ENCODE measurements around the gene IDH3G. TPM values are rescaled to one million over a fixed set of nuclear protein-coding genes. Genes with fewer than 3 reads are reported as not detected.

IDH3G gene
- total and polyA plus RNA-seq, 5 donors from 2014 or later, result 64.4 to 127 (median 100) TPM

GRCh38 chrX:153812220-153812619 is 18.0 kb upstream of the IDH3G start:
- DNase-seq, result no peak
- H3K4me3 Mint-ChIP-seq, result no peak overlapping the region
- H3K27me3 ChIP-seq (ENCODE audit: control insufficient read depth, insufficient read depth, low read length), result no peaks in the 10 kb centered on the region
- ATAC-seq (ENCODE audit: low read depth in 2 of 2), result no peak
- peaks cover 25% of the 10 kb centered on the region for H3K27me3 Mint-ChIP-seq
- peaks cover 0 to 1% (median 0%) of the 10 kb centered on the region in 7 donors for H3K9me3 Mint-ChIP-seq
- no peak overlapping the region for H3K27ac Mint-ChIP-seq
- H3K4me1 ChIP-seq (ENCODE audit: control insufficient read depth, insufficient read depth, low read length, poor library complexity, severe bottlenecking), result no peaks in the 10 kb centered on the region
- no peaks in the 10 kb centered on the region for H3K9me3 ChIP-seq (ENCODE audit: control insufficient read depth in 2 of 2, low read length in 2 of 2)
- no peaks in the 10 kb centered on the region for H3K36me3 Mint-ChIP-seq
- no peak overlapping the region for H3K4me3 ChIP-seq (ENCODE audit: low read depth, low read length)
- H3K36me3 ChIP-seq (ENCODE audit: control insufficient read depth, insufficient read depth, low read length), result no peaks in the 10 kb centered on the region
- H3K4me1 Mint-ChIP-seq, result peaks cover 0 to 9% (median 3%) of the 10 kb centered on the region in 4 donors
- no peak overlapping the region for H3K27ac ChIP-seq (ENCODE audit: insufficient read depth, low read length, poor library complexity, severe bottlenecking)

- H3K36me3 Mint-ChIP-seq, result no peaks in the 10 kb centered on the region
- no peaks in the 10 kb centered on the region for H3K36me3 ChIP-seq (ENCODE audit: control insufficient read depth, insufficient read depth, low read length)
- DNase-seq, result no peak
- no peak overlapping the region for H3K27ac Mint-ChIP-seq
- no peaks in the 10 kb centered on the region for H3K4me1 ChIP-seq (ENCODE audit: control insufficient read depth, insufficient read depth, low read length, poor library complexity, severe bottlenecking)
- no peak overlapping the region for H3K4me3 Mint-ChIP-seq
- H3K9me3 ChIP-seq (ENCODE audit: control insufficient read depth in 2 of 2, low read length in 2 of 2), result no peaks in the 10 kb centered on the region
- no peaks in the 10 kb centered on the region for H3K4me1 Mint-ChIP-seq
- no peaks in the 10 kb centered on the region for H3K27me3 ChIP-seq (ENCODE audit: control insufficient read depth, insufficient read depth, low read length)
- no peak overlapping the region for H3K27ac ChIP-seq (ENCODE audit: insufficient read depth, low read length, poor library complexity, severe bottlenecking)
- H3K4me3 ChIP-seq (ENCODE audit: low read depth, low read length), result no peak overlapping the region
- ATAC-seq (ENCODE audit: low read depth in 2 of 2), result no peak
- peaks cover 7% of the 10 kb centered on the region for H3K27me3 Mint-ChIP-seq
- peaks cover 0 to 2% (median 0%) of the 10 kb centered on the region in 7 donors for H3K9me3 Mint-ChIP-seq
Measured at GRCh38 chrX:153807976-153808375, 13.8 kb upstream of the IDH3G start.

GRCh38 chrX:153806999-153807575 is 12.9 kb upstream of the IDH3G start:
- Histone ChIP-seq H3K4me1 (ENCODE audit: control insufficient read depth, insufficient read depth, low read length, poor library complexity, severe bottlenecking) (no peaks in the 10 kb centered on the region), H3K36me3 (ENCODE audit: control insufficient read depth, insufficient read depth, low read length) (no peaks in the 10 kb centered on the region), H3K9me3 (ENCODE audit: control insufficient read depth in 2 of 2, low read length in 2 of 2) (no peaks in the 10 kb centered on the region), H3K4me3 (ENCODE audit: low read depth, low read length) (no peak overlapping the region), H3K27me3 (ENCODE audit: control insufficient read depth, insufficient read depth, low read length) (no peaks in the 10 kb centered on the region), H3K27ac (ENCODE audit: insufficient read depth, low read length, poor library complexity, severe bottlenecking) (no peak overlapping the region)
- Mint-ChIP-seq H3K27me3 (peaks cover 5% of the 10 kb centered on the region), H3K27ac (no peak overlapping the region), H3K4me3 (no peak overlapping the region), H3K9me3 (peaks cover 0 to 2% (median 0%) of the 10 kb centered on the region in 7 donors), H3K4me1 (no peaks in the 10 kb centered on the region), H3K36me3 (no peaks in the 10 kb centered on the region)
- ATAC-seq (ENCODE audit: low read depth in 2 of 2), result no peak
- DNase-seq, result no peak

GRCh38 chrX:153805436-153805835 is 11.3 kb upstream of the IDH3G start:
- H3K9me3 ChIP-seq (ENCODE audit: control insufficient read depth in 2 of 2, low read length in 2 of 2), result no peaks in the 10 kb centered on the region
- no peak for ATAC-seq (ENCODE audit: low read depth in 2 of 2)
- Mint-ChIP-seq H3K9me3 (peaks cover 0 to 2% (median 0%) of the 10 kb centered on the region in 7 donors), H3K27ac (no peak overlapping the region), H3K4me1 (no peaks in the 10 kb centered on the region), H3K36me3 (no peaks in the 10 kb centered on the region), H3K4me3 (no peak overlapping the region), H3K27me3 (no peaks in the 10 kb centered on the region)
- no peak overlapping the region for H3K4me3 ChIP-seq (ENCODE audit: low read depth, low read length)
- no peak for DNase-seq
- no peaks in the 10 kb centered on the region for H3K4me1 ChIP-seq (ENCODE audit: control insufficient read depth, insufficient read depth, low read length, poor library complexity, severe bottlenecking)
- H3K27me3 ChIP-seq (ENCODE audit: control insufficient read depth, insufficient read depth, low read length), result no peaks in the 10 kb centered on the region
- H3K27ac ChIP-seq (ENCODE audit: insufficient read depth, low read length, poor library complexity, severe bottlenecking), result no peak overlapping the region
- H3K36me3 ChIP-seq (ENCODE audit: control insufficient read depth, insufficient read depth, low read length), result no peaks in the 10 kb centered on the region

GRCh38 chrX:153804621-153805020 is 10.4 kb upstream of the IDH3G start:
- DNase-seq (no peak), ATAC-seq (ENCODE audit: low read depth in 2 of 2) (no peak)
- H3K27me3 ChIP-seq (ENCODE audit: control insufficient read depth, insufficient read depth, low read length), result no peaks in the 10 kb centered on the region
- H3K4me1 ChIP-seq (ENCODE audit: control insufficient read depth, insufficient read depth, low read length, poor library complexity, severe bottlenecking), result no peaks in the 10 kb centered on the region
- no peaks in the 10 kb centered on the region for H3K36me3 Mint-ChIP-seq
- no peaks in the 10 kb centered on the region for H3K9me3 ChIP-seq (ENCODE audit: control insufficient read depth in 2 of 2, low read length in 2 of 2)
- H3K27me3 Mint-ChIP-seq, result no peaks in the 10 kb centered on the region
- no peaks in the 10 kb centered on the region for H3K36me3 ChIP-seq (ENCODE audit: control insufficient read depth, insufficient read depth, low read length)
- peaks cover 0 to 2% (median 0%) of the 10 kb centered on the region in 7 donors for H3K9me3 Mint-ChIP-seq
- no peaks in the 10 kb centered on the region for H3K4me1 Mint-ChIP-seq
- no peak overlapping the region for H3K4me3 Mint-ChIP-seq
- H3K27ac Mint-ChIP-seq, result no peak overlapping the region
- H3K27ac ChIP-seq (ENCODE audit: insufficient read depth, low read length, poor library complexity, severe bottlenecking), result no peak overlapping the region
- no peak overlapping the region for H3K4me3 ChIP-seq (ENCODE audit: low read depth, low read length)

- H3K36me3 ChIP-seq (ENCODE audit: control insufficient read depth, insufficient read depth, low read length), result peaks cover under 1% of the 10 kb centered on the region
- H3K4me3 ChIP-seq (ENCODE audit: low read depth, low read length), result no peak overlapping the region
- ATAC-seq (ENCODE audit: low read depth in 2 of 2) (no peak), DNase-seq (no peak)
- Mint-ChIP-seq H3K36me3 (no peaks in the 10 kb centered on the region), H3K27me3 (no peaks in the 10 kb centered on the region), H3K4me3 (no peak overlapping the region), H3K27ac (no peak overlapping the region), H3K9me3 (peaks cover 0 to 2% (median 0%) of the 10 kb centered on the region in 7 donors), H3K4me1 (no peaks in the 10 kb centered on the region)
- no peak overlapping the region for H3K27ac ChIP-seq (ENCODE audit: insufficient read depth, low read length, poor library complexity, severe bottlenecking)
- no peaks in the 10 kb centered on the region for H3K27me3 ChIP-seq (ENCODE audit: control insufficient read depth, insufficient read depth, low read length)
- H3K9me3 ChIP-seq (ENCODE audit: control insufficient read depth in 2 of 2, low read length in 2 of 2), result no peaks in the 10 kb centered on the region
- H3K4me1 ChIP-seq (ENCODE audit: control insufficient read depth, insufficient read depth, low read length, poor library complexity, severe bottlenecking), result no peaks in the 10 kb centered on the region
Measured at GRCh38 chrX:153804100-153804595, 10.0 kb upstream of the IDH3G start.

GRCh38 chrX:153803211-153804099 is 9.3 kb upstream of the IDH3G start:
- no peak for ATAC-seq (ENCODE audit: low read depth in 2 of 2)
- no peaks in the 10 kb centered on the region for H3K4me1 Mint-ChIP-seq
- peaks cover 6% of the 10 kb centered on the region for H3K36me3 ChIP-seq (ENCODE audit: control insufficient read depth, insufficient read depth, low read length)
- no peaks in the 10 kb centered on the region for H3K4me1 ChIP-seq (ENCODE audit: control insufficient read depth, insufficient read depth, low read length, poor library complexity, severe bottlenecking)
- DNase-seq, result no peak
- H3K36me3 Mint-ChIP-seq, result no peaks in the 10 kb centered on the region
- H3K4me3 Mint-ChIP-seq, result no peak overlapping the region
- no peaks in the 10 kb centered on the region for H3K27me3 Mint-ChIP-seq
- H3K4me3 ChIP-seq (ENCODE audit: low read depth, low read length), result no peak overlapping the region
- no peaks in the 10 kb centered on the region for H3K9me3 ChIP-seq (ENCODE audit: control insufficient read depth in 2 of 2, low read length in 2 of 2)
- H3K9me3 Mint-ChIP-seq, result peaks cover 0 to 2% (median 0%) of the 10 kb centered on the region in 7 donors
- no peak overlapping the region for H3K27ac ChIP-seq (ENCODE audit: insufficient read depth, low read length, poor library complexity, severe bottlenecking)
- H3K27ac Mint-ChIP-seq, result no peak overlapping the region
- H3K27me3 ChIP-seq (ENCODE audit: control insufficient read depth, insufficient read depth, low read length), result no peaks in the 10 kb centered on the region
